Ramos (cell line): ENCODE data around the gene TIGD6.
"Not testable (repeated sequence)": the region's sequence is repeated elsewhere in the genome, so short reads cannot be mapped to it uniquely, and the experiment has no call there.

Experiments
- in situ Hi-C: fragments of 300-500 bp; cut with MboI; formaldehyde crosslinking; loops from one replicate; pipeline ENCODE4 v1.14.3; 2022; ENCODE audit warnings: low sequenced_read_pairs; ENCODE audit not compliant: unreplicated experiment

TIGD6 gene

GRCh38 chr5:149944666-149945065 lies 55.8 kb downstream of the TIGD6 start, which contains the start of gene PDE6A:
Gene PDE6A (minus strand): TSS chr5:149944793. CDS start chr5:149944673, 120 bp downstream.
- in situ Hi-C loops, result no loop called here

DNA sequence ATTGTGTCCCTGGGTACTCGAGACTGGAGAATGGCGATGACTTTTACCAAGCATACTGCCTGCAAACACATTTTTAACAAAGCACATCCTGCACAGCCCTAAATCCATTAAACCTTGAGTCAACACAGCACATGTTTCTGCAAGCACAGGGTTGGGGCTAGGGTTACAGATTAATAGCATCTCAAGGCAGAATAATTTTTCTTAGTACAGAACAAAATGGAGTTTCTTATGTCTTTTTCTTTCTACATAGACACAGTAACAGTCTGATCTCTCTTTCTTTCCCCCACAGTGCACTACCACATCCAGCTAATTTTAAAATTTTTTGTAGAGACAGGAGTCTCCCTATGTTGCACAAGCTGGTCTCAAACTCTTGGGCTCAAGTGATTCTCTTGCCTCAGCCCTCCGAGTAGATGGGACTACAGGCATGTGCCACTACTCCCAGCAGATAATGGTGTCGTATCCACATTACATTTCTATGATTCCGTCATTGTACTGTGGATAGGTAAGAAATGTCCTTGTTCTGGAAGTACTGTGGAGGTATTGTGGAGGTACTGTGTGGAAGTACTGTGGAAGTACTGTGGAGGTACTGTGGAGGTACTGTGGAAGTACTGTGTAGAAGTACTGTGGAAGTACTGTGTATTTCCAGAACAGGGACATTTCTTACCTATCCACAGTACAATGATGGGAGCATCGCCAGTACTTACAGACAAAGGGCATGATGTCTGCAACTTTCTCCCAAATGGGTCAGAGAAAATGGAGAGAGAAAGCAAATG lies 57.1 kb downstream of the TIGD6 start:
- in situ Hi-C loops, result not testable (repeated sequence)
